GM12872 (cell line): Measurements from ENCODE around the gene FAM32A.

ENCODE experiments used
- CTCF ChIP-seq: IDR thresholded peaks from 3 replicates; pipeline ENCODE4 v1.5.1; 2011; ENCODE audit warnings: low read depth, mild to moderate bottlenecking, low read length, moderate library complexity; ENCODE audit not compliant: insufficient read depth

Gene FAM32A

GRCh38 chr19:16223746-16224145 is 38.5 kb downstream of the FAM32A start:
- TF ChIP-seq CTCF = no peak

- no peak for TF ChIP-seq CTCF
These were observed 39.3 kb downstream of the FAM32A start for GRCh38 chr19:16224293-16225045.

- no peak for TF ChIP-seq CTCF
These were observed 40.3 kb downstream of the FAM32A start for GRCh38 chr19:16225279-16226183.

- no peak for TF ChIP-seq CTCF
These were observed 41.0 kb downstream of the FAM32A start for GRCh38 chr19:16226184-16226591.

GRCh38 chr19:16226878-16227836 is 41.9 kb downstream of the FAM32A start:
- TF ChIP-seq CTCF = no peak

- TF ChIP-seq CTCF = no peak
These were observed 42.8 kb downstream of the FAM32A start for GRCh38 chr19:16227837-16228636.
